GM18505 (cell line): ENCODE data around the gene RETREG3.
A peak's percentile ranks its signal among the peaks of the same experiment; 100 is the strongest.
"Not testable (repeated sequence)": the region's sequence is repeated elsewhere in the genome, so short reads cannot be mapped to it uniquely, and the experiment has no call there.

ENCODE experiments used
- ATAC-seq: cut with Tn5 transposase; IDR thresholded peaks from one replicate; pipeline ENCODE4 v1.9.1; 2021; ENCODE audit not compliant: unreplicated experiment
- POLR2A ChIP-seq: IDR thresholded peaks from 4 replicates; pipeline ENCODE4 v1.6.1; 2011; ENCODE audit warnings: borderline replicate concordance; ENCODE audit not compliant: insufficient read depth, insufficient read length; ENCODE audit errors: extremely low read depth

The RETREG3 gene, protein sequence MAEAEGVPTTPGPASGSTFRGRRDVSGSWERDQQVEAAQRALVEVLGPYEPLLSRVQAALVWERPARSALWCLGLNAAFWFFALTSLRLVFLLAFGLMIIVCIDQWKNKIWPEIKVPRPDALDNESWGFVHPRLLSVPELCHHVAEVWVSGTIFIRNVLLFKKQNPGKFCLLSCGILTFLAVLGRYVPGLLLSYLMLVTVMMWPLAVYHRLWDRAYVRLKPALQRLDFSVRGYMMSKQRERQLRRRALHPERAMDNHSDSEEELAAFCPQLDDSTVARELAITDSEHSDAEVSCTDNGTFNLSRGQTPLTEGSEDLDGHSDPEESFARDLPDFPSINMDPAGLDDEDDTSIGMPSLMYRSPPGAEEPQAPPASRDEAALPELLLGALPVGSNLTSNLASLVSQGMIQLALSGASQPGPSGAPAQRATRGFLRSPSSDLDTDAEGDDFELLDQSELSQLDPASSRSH

DNA sequence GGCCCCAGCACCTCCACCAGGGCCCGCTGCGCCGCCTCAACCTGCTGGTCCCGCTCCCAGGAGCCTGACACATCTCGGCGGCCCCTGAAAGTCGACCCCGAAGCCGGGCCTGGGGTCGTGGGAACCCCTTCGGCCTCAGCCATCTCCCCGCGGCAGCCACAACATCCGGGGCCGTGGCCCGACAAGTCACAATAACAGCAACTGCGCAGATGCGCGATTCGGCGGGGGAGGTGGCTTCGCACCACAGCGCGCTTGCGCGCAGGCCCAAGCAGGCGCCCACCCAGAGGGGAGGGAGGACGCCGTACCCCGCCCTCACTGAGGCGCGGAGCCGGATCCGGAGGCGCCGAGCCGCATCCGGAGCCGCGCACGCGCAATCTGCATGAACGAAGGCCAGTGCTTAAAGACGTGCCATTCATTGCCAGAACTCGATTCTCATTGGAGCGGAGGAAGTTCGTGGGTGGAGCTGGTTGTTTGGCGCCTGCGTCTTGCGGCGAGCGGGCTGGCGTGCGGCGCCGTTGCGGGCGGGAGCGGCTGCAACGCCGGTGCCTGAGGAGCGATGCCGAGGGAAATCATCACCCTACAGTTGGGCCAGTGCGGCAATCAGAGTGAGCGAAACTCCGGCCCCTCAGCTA is at the start of gene RETREG3, which contains the start of gene TUBG1:
RETREG3 (minus strand) TSS at position 193 of the 632 bp plus-strand sequence; CDS start at position 143, 50 bp downstream.
TUBG1 (plus strand) TSS at position 502 of the 632 bp plus-strand sequence; CDS start at position 557, 55 bp downstream.
- peak; percentile 83 for ATAC-seq
- peak; percentile 91 for TF ChIP-seq POLR2A

DNA sequence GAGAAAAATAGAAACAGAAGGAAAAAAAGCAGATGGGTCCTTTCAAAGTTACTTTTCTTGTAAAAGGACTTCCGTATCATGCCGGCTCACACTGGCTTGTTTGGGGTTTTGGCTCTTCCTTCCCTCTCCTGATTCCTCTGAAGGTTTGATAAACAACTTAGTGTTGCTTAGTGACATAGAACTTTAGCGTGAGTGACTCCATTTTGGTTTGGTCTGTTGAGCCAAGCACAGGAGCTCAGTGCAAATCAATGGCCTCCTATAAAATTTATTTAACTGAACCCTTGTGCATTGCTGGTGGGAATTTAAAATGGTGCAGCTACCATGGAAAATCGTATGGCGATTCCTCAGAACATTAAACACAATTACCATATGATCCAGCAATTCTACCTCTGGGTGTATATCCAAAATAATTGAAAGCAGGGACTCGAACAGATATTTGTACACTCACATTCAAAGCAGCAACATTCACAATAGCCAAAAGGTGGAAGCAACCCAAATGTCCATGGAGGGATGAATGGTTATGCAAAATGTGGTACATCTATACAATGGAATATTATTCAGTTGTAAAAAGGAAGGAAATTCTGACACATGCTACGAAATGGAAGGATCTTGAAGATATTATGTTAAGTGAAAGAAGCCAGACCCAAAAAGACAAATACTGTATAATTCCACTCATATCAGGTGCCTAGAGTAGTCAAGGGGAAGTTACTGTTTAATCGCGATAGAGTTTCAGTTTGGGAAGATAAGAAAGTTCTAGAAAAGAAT is 48.8 kb upstream of the RETREG3 start:
- no peak for TF ChIP-seq POLR2A
- ATAC-seq = no peak

DNA sequence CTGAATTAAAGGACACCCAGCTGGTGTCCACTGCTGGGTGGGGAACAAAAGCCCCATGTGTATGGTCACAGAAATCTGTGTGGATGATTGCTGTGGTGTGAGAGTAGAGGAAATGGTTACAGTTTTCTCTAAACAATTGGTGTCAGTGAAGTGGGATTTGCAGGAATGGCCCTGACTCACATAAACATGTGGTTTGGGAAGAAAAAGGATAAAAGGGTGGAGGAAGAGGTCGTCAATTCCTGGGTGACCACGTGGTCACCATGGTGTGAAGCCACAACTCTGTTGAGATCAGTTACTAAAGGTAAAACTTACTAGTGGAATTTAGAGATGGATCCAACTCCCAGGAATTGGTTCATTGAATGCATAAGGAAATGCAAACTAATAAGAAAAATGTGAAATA is 46.4 kb upstream of the RETREG3 start:
- ATAC-seq = no peak
- TF ChIP-seq POLR2A = no peak

DNA sequence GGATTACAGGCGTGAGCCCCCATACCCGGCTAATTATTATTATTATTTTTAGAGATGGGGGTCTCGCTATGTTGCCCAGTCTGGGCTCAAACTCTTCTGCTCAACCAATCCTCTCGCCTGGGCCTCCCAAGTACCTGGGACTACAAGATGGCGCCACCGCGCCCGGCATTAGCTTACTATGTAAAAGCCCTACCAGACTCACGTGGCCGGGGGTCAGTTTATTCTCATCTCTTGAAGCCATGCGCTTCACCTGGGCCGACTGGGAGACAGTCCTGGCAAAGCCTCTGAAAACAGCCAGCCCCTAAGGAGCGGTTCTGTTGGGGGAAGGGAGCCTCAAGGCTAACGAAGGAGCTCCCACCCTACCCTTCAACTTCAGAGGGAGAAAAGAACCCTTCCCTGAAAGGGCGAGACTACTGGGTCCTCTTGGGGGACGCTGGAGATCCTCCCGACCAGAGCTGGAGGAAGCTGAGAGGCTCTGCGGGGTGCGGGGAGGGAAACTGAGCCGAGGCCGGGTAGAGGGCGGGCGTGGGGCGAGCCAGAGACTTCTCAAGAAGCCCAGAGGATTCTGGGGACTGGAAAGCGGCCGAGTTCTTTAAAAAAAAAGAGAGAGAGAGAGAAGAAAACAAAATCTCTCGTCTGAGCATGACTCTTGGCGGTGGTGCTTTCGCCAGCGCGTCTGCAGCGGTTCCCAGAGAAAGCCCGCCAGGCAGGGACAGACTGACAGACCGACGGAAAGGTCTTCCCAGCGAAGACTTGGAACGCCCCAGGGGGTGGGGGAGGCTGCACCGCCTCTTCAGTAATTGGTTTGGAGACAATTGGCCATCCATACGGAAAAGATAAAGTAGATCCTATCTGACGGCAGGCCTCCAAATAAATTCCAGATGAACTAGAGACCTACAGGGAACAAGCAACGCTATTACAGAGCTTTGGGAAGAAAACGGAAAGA is 44.3 kb upstream of the RETREG3 start:
- no peak for ATAC-seq
- TF ChIP-seq POLR2A = no peak

DNA sequence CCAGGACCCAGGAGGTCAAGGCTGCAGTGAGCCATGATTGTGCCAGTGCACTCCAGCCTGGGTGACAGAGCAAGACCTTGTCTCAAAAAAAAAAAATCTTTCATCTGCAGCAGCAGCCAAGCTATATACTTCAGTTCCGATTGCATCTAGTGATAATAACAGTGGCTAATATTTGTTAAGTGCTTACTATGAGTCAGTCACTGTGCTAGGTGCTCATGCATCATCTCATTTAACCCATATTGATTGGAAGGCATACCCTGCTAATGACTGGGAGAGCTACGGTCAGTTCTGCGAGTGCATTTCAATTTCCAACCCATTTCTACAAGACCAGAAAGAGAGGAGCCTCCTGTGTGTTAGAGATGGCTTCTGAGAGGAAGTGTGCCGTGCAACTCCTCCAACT is 42.2 kb upstream of the RETREG3 start:
- no peak for ATAC-seq
- TF ChIP-seq POLR2A = no peak

DNA sequence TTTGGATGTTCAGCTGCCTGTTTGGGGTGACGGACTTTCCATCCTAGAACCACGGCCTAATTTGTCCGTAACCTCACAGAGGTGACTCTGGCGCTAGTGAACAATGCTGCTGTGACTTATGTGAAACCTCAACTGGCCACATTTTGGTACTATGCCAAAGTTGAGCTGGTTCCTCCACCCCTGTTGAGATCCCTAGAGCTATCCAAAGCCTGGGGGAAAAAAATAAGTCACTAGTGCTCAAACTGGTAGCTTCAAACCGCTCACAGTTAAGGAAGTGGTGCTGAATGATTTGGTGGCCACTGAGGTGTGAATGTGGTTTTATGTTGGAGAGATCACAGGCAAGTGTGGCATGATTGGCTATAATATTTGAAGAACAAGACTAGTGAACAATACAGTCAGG is 38.6 kb upstream of the RETREG3 start:
- TF ChIP-seq POLR2A = no peak
- no peak for ATAC-seq

DNA sequence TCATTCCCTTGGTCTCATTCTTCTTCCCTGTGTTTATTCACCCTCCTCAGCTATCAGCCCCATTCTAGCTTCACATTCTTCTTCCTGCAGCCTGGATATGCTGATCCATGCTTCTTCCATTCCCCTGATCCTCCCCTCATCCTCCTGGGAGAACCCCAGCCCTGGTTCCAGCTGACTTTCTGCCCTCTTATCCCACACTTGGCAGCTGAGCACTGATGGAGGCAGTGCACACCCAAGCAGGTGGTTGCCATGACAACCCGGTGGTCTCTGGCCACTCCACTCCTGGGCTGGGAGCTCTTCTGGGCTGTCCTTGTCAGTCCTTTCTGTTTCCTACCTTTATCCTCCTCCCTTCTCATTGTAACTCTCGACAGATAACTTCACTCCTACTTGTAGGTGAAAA is 33.2 kb upstream of the RETREG3 start:
- no peak for ATAC-seq
- no peak for TF ChIP-seq POLR2A

DNA sequence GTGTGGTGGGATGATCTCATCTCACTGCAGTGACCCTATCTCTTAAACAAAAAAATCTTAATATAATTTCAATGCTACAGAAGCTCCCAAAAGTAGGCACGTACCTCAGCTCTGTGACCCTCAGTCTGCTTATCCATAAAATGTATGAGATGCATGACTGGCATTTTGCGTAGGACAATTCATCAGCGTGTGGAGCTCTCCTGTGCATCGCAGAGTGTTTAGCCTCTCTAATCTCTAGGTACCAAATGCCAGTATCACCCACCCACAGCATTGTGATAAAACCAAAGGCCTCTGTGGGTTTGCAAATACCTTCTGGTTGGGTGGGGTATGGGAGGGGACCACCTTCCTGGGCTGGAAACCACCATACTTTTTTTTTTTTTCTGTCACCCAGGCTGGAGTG is 30.9 kb upstream of the RETREG3 start:
- ATAC-seq = no peak
- TF ChIP-seq POLR2A = no peak

DNA sequence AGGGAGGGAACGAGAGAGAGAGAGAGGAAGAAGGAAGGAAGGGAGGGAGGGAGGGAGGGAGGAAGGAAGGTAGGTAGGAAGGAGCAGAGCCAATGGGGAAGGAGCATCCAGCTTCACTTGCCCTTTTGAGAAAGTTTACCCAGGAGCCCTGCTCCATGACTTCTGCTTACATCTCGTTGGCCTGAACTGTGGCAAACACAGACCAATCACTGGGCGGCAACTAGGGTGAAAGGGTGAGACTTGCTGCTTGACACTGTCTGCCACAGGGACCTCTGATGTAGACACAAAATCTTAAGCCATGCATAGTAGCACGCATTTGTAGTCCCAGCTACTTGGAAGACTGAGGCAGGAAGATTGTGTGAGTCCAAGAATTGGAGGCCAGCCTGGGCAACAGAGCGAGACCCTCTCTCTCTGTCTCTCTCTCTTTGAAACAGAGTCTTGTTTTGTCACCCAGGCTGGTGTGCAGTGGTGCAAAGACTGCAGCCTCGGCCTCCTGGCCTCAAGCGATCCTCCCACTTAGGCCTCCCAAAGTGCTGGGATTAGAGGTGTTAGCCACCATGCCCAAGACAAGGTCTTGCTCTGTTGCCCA is 30.4 kb upstream of the RETREG3 start:
- no peak for TF ChIP-seq POLR2A
- no peak for ATAC-seq

DNA sequence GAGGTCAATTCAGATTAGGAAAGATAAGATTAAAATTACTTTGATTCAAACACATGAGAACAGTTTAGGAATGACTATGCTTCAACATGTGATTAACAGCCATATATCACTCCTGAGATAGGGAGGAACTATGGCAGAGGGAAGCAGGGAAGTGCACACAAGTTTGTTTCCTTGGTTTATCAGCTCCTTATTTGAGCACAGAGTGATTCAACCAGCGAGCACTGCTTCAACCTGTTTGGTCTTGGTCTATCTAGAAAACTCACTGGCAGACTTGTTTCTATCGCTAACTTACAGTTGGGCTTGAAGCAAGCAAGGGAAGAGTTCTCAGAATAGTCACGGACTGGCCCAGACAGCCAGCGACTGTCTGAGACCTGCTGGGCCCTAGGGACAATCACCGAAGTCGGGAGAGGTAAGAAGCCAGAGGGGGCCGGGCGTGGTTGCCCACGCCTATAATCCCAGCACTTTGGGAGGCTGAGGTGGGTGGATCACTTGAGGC is 23.8 kb upstream of the RETREG3 start:
- TF ChIP-seq POLR2A = no peak

DNA sequence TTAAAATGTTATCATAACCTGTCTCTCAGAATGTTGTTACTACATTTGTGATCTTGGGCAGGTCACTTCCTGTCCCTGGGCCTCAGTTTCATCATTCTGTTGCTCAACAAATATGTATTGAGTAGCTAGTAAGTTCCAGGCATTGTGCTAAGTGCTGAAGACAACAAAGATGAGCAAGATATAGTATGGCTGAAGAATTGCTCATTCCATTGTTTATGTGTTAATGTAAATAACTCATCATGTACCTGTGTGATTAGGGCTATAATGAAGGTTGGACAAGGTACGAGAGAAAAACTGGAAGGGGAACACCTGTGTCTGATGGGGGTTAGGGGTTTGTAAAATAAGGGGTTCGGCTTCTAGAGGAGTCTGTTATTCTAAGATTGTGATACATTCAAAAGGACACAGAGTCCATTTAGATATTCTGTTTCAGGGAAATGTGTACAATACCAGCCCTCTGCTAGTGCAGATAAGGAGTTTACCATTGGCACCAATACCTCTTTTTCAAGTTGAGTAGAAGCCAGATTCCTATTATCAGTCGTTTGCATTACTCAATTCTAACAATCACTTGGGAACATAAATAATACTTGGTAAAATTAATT is 20.3 kb upstream of the RETREG3 start:
- no peak for ATAC-seq
- TF ChIP-seq POLR2A = no peak

More for the DNA sequence above, 23.8 kb upstream of the RETREG3 start:
- ATAC-seq = no peak

DNA sequence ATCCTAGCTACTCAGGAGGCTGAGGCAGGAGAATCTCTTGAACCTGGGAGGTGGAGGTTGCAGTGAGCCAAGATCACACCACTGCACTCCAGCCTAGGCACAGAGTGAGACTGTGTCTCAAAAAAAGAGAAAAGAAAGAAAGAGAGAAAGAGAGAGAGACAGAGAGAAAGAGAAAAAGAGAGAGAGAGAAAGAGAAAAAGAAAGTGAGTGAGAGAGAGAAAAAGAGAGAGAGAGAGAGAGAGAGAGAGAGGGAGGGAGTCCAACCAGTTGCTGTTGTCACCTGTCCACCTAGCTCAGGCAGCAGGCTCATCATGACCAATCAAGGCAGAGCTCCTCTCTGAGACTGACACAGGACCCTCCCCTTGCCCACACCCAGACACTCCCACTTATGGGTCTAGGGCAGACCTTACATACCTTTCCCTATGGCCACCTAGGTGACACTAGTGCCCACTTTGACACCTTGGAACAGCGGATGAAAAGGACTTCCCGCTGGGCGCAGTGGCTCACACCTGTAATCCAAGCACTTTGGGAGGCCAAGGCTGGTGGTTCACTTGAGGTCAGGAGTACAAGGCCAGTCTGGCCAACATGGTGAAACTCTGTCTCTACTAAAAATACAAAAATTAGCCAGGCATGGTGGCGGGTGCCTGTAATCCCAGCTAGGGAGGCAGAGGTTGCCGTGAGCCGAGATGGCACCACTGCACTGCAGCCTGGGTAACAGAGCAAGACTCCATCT is 18.0 kb upstream of the RETREG3 start:
- ATAC-seq = not testable (repeated sequence)
